ENCODE data around the gene CARNS1.

DNA sequence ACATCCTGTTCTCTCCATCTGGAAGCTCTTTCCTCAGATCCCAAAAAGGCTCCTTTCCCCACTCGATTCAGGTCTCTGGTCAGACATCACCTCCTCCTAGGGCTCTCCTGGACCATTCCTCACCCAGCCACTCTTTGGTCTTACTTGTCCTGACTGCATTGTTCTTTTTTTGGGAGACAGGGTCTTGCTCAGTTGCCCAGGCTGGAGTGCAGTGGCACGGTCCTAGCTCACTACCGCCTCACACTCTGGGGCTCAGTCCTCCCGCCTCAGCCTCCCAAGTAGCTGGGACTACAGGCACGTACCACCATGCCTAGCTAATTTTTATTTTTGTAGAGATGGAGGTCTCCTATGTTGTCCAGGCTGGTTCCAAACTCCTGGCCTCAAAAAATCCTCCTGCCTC, 30.0 kb downstream of the CARNS1 start:
- TF ChIP-seq, protein P1, sequence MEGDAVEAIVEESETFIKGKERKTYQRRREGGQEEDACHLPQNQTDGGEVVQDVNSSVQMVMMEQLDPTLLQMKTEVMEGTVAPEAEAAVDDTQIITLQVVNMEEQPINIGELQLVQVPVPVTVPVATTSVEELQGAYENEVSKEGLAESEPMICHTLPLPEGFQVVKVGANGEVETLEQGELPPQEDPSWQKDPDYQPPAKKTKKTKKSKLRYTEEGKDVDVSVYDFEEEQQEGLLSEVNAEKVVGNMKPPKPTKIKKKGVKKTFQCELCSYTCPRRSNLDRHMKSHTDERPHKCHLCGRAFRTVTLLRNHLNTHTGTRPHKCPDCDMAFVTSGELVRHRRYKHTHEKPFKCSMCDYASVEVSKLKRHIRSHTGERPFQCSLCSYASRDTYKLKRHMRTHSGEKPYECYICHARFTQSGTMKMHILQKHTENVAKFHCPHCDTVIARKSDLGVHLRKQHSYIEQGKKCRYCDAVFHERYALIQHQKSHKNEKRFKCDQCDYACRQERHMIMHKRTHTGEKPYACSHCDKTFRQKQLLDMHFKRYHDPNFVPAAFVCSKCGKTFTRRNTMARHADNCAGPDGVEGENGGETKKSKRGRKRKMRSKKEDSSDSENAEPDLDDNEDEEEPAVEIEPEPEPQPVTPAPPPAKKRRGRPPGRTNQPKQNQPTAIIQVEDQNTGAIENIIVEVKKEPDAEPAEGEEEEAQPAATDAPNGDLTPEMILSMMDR (IDR thresholded peaks at IDR 0.05), result no peak
- TF ChIP-seq POLR2A (IDR thresholded peaks at IDR 0.05), result no peak
